ENCODE data around the gene MDN1.

DNA sequence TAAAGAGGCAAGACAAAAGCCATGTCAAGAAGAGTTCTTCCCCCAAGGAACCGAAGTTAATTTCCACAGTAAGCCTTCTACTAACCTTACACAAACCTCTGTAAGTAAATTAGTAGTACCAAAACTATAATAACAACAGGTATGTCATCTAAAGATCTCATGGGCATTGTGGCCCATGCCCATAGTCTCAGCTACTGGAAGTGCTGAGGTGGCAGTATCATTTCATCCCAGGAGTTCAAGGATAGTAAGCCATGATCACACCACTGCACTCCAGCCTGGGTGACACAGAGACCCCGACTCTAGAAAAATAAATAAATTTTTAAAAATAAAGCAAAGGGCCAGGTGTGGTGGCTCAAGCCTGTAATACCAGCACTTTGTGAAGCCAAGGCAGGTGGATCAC is 29.2 kb downstream of the MDN1 start:
- TF ChIP-seq POLR2A (IDR thresholded peaks at IDR 0.05; ENCODE audit: low read depth, low read length) = no peak
- TF ChIP-seq, protein P1, sequence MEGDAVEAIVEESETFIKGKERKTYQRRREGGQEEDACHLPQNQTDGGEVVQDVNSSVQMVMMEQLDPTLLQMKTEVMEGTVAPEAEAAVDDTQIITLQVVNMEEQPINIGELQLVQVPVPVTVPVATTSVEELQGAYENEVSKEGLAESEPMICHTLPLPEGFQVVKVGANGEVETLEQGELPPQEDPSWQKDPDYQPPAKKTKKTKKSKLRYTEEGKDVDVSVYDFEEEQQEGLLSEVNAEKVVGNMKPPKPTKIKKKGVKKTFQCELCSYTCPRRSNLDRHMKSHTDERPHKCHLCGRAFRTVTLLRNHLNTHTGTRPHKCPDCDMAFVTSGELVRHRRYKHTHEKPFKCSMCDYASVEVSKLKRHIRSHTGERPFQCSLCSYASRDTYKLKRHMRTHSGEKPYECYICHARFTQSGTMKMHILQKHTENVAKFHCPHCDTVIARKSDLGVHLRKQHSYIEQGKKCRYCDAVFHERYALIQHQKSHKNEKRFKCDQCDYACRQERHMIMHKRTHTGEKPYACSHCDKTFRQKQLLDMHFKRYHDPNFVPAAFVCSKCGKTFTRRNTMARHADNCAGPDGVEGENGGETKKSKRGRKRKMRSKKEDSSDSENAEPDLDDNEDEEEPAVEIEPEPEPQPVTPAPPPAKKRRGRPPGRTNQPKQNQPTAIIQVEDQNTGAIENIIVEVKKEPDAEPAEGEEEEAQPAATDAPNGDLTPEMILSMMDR (conservative IDR thresholded peaks at IDR 0.05; ENCODE audit: low read depth, low read length) = no peak
- no peak for TF ChIP-seq SMC3 (IDR thresholded peaks at IDR 0.05; ENCODE audit: low read depth, low read length)
- no peak for TF ChIP-seq BHLHE40 (IDR thresholded peaks at IDR 0.05; ENCODE audit: low read depth, low read length)
- no peak for TF ChIP-seq FOS (IDR thresholded peaks at IDR 0.05; ENCODE audit: low read depth, low read length)
- TF ChIP-seq CHD1 (IDR thresholded peaks at IDR 0.05; ENCODE audit: low read depth, low read length) = no peak
- no peak for TF ChIP-seq MXI1 (IDR thresholded peaks at IDR 0.05; ENCODE audit: borderline replicate concordance, low read depth, low read length)
- TF ChIP-seq CEBPB (IDR thresholded peaks at IDR 0.05; ENCODE audit: low read depth, low read length) = no peak
- no peak for TF ChIP-seq MAZ (IDR thresholded peaks at IDR 0.05; ENCODE audit: borderline replicate concordance, low read depth, low read length)
- TF ChIP-seq, protein P2, sequence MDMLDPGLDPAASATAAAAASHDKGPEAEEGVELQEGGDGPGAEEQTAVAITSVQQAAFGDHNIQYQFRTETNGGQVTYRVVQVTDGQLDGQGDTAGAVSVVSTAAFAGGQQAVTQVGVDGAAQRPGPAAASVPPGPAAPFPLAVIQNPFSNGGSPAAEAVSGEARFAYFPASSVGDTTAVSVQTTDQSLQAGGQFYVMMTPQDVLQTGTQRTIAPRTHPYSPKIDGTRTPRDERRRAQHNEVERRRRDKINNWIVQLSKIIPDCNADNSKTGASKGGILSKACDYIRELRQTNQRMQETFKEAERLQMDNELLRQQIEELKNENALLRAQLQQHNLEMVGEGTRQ (IDR thresholded peaks at IDR 0.05; ENCODE audit: low read depth, low read length) = no peak
- TF ChIP-seq RCOR1 (IDR thresholded peaks at IDR 0.05; ENCODE audit: insufficient replicate concordance, low read length) = no peak
- peak; percentile 40 for TF ChIP-seq MAFK (IDR thresholded peaks at IDR 0.05; ENCODE audit: low read depth, low read length)
